Upper lobe of left lung (tissue), 4 donors: ENCODE results near the gene MBOAT1.

Experiments used
- CTCF ChIP-seq, 6 experiments: fragments of 450-650 bp in 4 of 6; fragments of 200-600 bp in 2 of 6; sonication (generic) in 2 of 6; IDR thresholded peaks; one replicate each; pipeline ENCODE4 v1.5.1; 2016 to 2019; ENCODE audit warnings: antibody characterized with exemption in 6 of 6
- EP300 ChIP-seq, 4 donors: sonication (generic); formaldehyde crosslinking; IDR thresholded peaks; one replicate each; pipeline ENCODE4 v1.5.1; 2017; ENCODE audit warnings: antibody characterized with exemption in 4 of 4, control low read depth in 2 of 4
- POLR2A ChIP-seq, 4 donors: fragments of 450-650 bp; IDR thresholded peaks; one replicate each; pipeline ENCODE4 v1.5.1; 2016 to 2017; ENCODE audit warnings: antibody characterized with exemption in 4 of 4, mild to moderate bottlenecking in 2 of 4
- POLR2AphosphoS5 ChIP-seq, 2 donors: sonication (generic); formaldehyde crosslinking; IDR thresholded peaks; one replicate each; pipeline ENCODE4 v1.5.1; 2017; ENCODE audit warnings: antibody characterized with exemption in 2 of 2

GRCh38 chr6:20084411-20084810 is 127.9 kb downstream of the MBOAT1 start:
- no peak for TF ChIP-seq POLR2A (IDR thresholded peaks at IDR 0.05)
- no peak for TF ChIP-seq CTCF (IDR thresholded peaks at IDR 0.05)
- TF ChIP-seq POLR2AphosphoS5 (IDR thresholded peaks at IDR 0.05) = no peak
- TF ChIP-seq EP300 (IDR thresholded peaks at IDR 0.05) = no peak
